Astrocyte of the hippocampus (primary cell): ENCODE results near the gene C15orf61.

Experiments
- DNase-seq: peaks from one replicate; pipeline ENCODE4 v3.0.0; 2011; ENCODE audit warnings: low read depth, low spot score

Gene C15orf61

GRCh38 chr15:67512933-67513714 lies 7.8 kb upstream of the C15orf61 start:
- no peak for DNase-seq

- DNase-seq: no peak
Measured at GRCh38 chr15:67515090-67515489, 5.8 kb upstream of the C15orf61 start.

DNA sequence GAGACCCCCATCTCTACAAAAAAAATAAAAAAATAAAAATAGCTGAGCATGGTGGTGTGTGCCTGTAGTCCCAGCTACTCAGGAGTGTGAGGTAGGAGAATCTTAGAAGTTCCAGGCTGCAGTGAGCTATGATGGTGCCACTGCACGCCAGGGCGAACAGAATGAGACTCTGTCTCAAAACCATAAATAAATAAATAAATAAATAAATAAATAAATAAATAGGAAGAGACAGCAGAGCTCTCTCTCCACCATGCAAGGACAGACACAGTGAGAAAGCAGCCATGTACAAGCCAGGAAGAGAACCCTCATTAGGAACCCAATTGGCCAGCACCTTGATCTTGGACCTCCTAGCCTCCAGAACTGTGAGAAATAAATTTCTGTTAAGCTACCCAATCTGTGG lies 5.4 kb upstream of the C15orf61 start:
- no peak for DNase-seq

- peak; percentile 12 for DNase-seq
Measured at GRCh38 chr15:67520321-67521028, 456 bp upstream of the C15orf61 start.

DNA sequence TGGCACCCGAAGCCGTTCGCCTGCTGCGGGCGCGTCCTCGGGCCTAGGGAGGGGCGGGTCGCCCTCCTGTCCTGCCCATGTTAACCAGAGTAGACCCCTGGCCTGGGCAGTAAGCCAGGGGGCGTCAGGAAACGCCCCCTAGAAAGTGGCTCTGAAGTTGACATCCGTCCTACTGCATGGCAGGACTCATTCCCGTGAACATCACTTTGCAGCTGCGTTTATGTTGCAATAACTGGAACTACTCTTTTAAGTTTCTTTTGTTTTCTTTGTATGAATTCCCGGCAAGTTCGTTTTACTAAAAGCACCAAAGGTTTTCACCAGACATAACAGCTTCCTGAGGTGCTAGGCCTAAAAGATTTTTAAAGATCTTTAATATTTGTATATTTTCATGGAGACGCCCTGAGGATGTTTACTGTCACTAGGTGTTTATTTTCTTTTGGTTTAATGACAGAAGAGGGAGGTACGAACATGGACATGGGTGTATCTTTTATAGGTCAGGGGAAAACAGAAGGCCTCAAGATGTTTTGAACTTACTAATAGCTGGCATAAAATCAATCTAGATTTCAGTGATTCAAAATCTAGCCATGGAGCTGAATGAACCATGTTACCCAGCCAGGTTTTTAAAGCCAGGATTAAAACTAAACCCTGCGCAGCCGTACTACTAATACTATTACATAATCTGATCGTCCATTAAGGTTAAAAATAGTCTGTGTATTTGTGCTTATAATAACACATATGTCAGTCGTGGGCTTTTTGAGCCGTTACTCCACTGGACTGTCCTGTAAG lies 1.0 kb downstream of the C15orf61 start:
- peak; percentile 25 for DNase-seq

DNA sequence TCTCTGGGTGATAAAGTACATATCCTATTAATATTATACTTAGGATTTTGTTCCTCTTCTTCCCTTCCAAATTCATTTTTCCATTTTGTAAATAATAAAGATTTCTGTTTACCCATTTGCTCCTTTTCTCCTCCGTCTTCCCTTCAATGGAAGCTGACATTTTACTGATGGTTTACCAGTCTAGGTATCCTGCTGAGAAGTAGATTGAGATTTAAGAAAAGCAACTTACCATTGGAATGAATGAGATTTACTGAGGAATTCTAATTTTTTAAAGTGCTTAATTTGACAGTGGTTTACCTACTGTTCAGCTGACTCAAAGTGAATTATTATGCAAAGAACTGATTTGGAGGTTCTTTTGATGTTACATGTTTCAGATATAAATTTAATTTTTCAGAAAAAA lies 2.4 kb downstream of the C15orf61 start:
- DNase-seq: no peak

GRCh38 chr15:67524235-67524634 lies 3.3 kb downstream of the C15orf61 start:
- no peak for DNase-seq

- no peak for DNase-seq
Measured at GRCh38 chr15:67528513-67528912, 7.6 kb downstream of the C15orf61 start.

DNA sequence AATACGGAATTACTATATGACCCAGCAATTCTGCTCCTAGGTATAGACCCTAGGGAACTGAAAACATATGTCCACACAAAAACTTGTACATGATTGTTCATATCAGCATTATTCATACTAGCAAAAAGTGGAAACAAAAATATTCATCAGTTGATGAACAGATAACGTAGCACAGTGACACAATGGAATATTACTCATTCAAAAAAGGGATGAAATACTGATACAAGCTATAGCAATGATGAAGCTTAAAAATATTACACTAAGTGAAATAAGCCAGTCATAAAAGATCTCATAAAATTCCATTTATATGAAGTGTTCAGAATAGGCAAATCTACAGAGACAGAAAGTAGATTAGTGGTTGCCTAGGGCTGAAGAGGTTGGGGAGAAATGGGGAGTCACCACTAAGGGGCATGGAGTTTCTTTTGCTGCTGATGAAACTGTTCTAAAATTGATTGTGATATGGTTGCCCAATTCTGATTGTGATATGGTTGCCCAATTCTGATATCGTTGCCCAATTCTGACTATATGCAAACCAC lies 10.5 kb downstream of the C15orf61 start:
- no peak for DNase-seq

DNA sequence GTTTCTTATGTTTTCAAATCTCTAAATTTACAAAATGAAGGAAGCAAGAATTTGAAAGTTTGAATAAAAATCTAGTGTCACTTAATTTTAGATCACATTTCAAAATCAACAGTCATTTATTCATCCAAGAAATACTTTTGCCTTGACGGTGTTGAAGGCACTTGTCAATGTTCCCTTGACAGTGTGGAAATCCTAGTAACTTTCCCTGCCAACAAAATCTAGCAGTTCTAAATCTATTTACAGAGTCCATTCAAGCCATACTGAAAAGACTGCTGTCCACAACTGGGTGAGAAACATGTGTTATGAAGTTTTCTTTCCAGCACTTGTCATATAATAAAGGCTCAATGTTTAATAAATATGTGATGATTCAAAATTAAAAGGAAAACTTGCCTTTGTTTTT lies 12.9 kb downstream of the C15orf61 start:
- DNase-seq: no peak

- no peak for DNase-seq
Measured at GRCh38 chr15:67534360-67534759, 13.4 kb downstream of the C15orf61 start.

GRCh38 chr15:67537771-67538170 lies 16.8 kb downstream of the C15orf61 start:
- no peak for DNase-seq

DNA sequence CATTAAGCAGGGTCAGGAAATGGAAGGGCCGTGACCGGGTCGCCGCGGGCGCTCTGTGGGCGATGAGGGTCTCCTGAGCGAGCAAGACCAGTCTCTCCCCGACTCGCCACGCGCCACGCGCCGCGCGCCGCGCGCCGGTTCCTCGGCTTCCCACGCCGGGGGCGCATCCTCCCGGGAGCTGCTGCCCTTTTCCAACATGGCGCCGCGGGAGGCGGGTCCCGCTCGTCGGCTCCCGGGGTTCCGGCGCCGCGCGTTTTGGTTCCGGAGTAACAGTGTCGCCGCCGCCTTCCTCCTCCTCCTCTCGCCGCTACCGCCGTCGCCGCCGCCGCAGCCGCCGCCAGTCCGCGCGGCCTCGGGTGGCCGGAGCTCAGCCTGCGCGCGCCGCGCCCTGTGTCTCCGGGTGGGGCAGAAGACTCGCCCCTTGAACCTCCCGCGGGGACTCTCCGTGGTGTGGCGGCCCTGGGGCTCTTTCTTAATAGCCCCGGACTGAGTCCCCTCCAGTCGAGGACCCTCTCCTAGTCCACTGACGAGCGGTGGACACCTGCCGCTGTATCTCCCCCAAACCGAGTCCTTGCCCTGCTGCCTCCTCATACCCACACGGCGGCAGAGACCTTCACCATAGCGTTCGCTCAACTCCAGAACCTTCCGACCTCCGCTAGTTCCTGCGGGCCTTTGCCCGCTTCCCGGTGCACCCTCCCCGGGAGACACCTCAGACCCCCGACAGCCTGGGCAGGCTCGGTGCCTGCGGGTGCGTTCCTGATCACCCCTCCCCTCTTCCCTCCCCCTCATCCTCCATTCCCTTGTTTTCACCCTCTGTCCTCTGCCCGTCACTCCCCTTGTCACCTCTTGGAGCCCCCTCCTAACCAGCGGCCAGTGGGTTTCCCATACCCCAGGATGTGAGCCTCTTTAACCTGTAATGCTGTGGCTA lies 21.8 kb downstream of the C15orf61 start, which contains the start of gene MAP2K5:
Gene MAP2K5 (plus strand): TSS at position 284 of the 928 bp plus-strand sequence. CDS start 633 bp downstream, at position 917.
- peak; percentile 88 for DNase-seq

DNA sequence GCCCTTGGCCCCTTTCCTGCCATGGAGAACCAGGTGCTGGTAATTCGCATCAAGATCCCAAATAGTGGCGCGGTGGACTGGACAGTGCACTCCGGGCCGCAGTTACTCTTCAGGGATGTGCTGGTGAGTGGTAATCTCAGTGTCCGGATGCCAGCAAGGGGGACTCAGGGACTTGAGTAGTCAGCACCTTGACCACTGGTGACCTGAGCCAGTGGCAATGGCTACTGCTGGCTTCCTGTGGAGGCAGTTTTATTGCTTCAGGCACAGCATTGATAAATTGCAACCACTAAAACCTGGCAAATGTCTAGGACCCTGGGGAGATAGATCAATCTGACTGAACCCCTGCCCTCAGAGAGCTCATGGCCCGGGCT lies 22.4 kb downstream of the C15orf61 start:
- DNase-seq: peak; percentile 28

GRCh38 chr15:67544475-67544874 lies 23.5 kb downstream of the C15orf61 start:
- DNase-seq: no peak

DNA sequence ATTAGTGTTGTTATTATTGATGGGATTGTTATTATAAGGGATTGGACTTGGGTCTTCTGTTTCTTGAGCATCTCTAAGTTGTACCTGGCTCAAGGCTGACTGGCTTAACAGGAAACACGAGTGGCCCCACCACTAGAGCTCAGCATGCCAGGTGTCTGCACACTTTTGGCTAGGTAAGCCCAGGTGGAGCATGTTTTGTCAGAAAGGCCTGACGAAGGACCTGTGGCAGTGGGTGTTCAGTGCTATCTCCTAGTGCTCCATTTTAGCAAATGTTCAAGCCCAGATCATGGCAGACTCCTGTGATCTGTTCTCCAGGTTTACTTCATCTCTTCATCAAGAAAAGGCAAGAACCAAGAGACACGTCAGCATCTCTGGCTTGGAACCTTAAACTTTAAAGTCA lies 24.9 kb downstream of the C15orf61 start:
- no peak for DNase-seq

- no peak for DNase-seq
Measured at GRCh38 chr15:67547064-67547463, 26.1 kb downstream of the C15orf61 start.

DNA sequence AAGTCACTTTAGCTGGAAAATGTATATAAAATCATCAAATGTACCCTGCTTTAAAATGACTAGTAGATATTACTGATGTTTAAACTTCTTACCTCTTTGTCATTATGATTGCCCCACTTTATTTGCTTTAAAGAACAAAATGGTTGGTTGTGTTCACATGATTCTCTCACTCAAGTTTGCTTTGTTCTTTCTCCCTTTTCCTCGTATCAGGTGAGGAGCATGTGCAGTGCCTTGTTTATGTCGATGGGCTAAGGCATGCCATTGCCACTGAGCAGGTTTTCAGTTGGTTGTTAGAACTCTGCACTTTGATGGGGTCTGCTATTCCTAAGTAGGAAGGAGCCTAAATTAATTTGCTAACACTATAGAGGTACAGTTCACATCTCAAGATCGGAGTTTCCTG lies 26.9 kb downstream of the C15orf61 start:
- DNase-seq: no peak

DNA sequence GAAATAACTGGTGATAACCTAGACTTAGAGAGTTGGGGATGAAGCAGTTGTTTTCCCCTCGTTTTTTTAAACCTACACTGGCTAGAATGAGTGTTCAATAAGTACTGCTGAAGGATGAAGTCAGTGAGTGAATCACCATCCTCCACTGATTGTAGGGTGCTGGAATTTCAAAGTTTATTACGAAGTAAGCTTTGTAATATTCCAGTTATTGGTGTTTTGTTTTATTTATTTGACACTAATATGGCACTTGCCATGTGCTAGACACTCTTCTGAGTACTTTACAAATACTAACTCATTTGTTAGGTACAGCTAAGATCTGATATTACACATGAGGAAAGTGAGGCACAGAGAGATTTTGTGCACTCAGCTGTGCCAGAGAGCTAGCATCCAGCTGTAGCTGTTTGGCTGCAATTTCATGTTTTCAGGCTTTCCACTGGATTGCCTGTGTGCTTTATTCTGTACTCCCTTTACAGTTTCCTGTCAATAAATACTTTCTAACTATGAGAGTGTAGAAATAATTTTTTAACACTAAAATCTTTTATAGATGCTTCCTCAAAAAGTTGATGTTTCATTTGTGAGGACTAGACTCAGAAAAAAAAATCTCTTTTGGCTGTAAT lies 27.4 kb downstream of the C15orf61 start:
- peak; percentile 45 for DNase-seq

DNA sequence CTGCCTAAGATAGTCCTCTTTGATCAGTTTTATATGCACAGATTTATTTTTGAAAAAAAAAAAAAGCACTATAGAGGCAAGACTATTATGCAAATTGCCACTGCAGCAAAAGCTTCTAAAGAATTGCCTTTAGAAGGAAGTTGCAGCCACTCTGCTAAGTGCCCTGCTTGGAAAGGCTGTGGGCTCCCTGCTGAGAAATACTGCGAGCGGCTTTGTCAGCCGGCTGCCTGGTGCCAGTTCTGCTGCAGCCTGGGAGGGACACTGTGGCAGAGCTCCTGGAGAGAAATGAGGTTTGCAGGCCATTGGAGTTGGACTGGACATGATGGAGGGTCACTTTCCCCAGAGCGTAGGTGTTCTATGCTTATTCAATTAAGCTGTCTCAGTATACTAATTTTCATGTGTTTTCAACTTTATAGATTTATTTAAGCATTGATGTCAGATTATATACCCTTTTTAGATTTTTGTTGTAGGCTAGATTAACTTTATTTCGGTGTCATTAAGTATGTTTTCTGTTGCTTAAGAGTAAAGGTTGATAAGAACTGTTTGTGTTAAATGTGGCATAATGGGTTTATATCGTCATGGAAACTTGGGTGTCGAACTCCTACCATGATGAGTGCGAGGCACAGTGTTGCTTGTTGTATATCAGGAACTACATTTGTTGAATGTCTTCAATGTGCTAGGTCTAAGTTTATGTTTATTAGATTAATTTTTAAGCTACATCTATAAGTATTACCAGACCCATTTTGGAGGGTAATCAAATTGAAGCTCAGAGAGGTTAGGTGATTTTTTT lies 28.1 kb downstream of the C15orf61 start:
- peak; percentile 78 for DNase-seq
